ENCODE measurements around the gene C11orf58.

DNA sequence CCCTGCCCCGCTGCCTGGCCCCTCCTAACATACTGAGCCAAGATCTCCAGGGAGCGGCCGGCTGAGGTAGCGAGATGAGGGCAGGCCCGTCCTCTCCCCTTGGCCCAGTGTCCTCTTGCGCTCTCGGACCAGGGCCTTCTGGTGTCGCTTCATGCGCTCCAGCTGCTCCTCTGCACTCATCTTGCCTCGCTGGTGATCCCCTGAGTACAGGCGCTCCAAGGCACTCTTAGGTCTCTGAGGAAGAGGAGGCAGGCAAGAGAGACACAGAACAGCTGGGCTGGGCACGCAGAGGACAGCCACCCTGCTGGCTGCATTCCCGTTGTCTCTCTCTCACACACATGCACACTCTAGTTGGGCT, 50.6 kb downstream of the C11orf58 start:
- TF ChIP-seq, protein P1, sequence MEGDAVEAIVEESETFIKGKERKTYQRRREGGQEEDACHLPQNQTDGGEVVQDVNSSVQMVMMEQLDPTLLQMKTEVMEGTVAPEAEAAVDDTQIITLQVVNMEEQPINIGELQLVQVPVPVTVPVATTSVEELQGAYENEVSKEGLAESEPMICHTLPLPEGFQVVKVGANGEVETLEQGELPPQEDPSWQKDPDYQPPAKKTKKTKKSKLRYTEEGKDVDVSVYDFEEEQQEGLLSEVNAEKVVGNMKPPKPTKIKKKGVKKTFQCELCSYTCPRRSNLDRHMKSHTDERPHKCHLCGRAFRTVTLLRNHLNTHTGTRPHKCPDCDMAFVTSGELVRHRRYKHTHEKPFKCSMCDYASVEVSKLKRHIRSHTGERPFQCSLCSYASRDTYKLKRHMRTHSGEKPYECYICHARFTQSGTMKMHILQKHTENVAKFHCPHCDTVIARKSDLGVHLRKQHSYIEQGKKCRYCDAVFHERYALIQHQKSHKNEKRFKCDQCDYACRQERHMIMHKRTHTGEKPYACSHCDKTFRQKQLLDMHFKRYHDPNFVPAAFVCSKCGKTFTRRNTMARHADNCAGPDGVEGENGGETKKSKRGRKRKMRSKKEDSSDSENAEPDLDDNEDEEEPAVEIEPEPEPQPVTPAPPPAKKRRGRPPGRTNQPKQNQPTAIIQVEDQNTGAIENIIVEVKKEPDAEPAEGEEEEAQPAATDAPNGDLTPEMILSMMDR (IDR thresholded peaks at IDR 0.05; ENCODE audit: low read depth, low read length, poor library complexity, severe bottlenecking): no peak
- TF ChIP-seq EZH2phosphoT487 (IDR thresholded peaks at IDR 0.05; ENCODE audit: borderline replicate concordance, low read length): no peak

Data from DOHH2 (cell line).